Neuronal stem cell (in vitro differentiated cells): ENCODE results near the gene NEK11.
"Not testable (repeated sequence)": the region's sequence is repeated elsewhere in the genome, so short reads cannot be mapped to it uniquely, and the experiment has no call there.

ENCODE experiments used
- DNase-seq: peaks from one replicate; pipeline ENCODE4 v3.0.0-alpha.2; 2013; ENCODE audit warnings: low spot score
- H2AFZ ChIP-seq: one replicate; pipeline ENCODE4 v1.6.1; 2013; ENCODE audit warnings: mild to moderate bottlenecking, low read length, inconsistent platforms
- H2AK5ac ChIP-seq: 2 replicates; pipeline ENCODE4 v1.6.1; 2013; ENCODE audit warnings: low read depth, mild to moderate bottlenecking, inconsistent platforms, low read length, moderate library complexity, mixed read lengths
- H2BK120ac ChIP-seq: 2 replicates; pipeline ENCODE4 v1.6.1; 2013; ENCODE audit warnings: low read depth, mild to moderate bottlenecking, inconsistent platforms, low read length, moderate library complexity, mixed read lengths
- H2BK12ac ChIP-seq: one replicate; pipeline ENCODE4 v1.6.1; 2013; ENCODE audit warnings: low read length, inconsistent platforms
- H2BK15ac ChIP-seq: 2 replicates; pipeline ENCODE4 v1.6.1; 2013; ENCODE audit warnings: mild to moderate bottlenecking, low read length, inconsistent platforms, mixed read lengths
- H2BK5ac ChIP-seq: one replicate; pipeline ENCODE4 v1.6.1; 2013; ENCODE audit warnings: inconsistent platforms, mild to moderate bottlenecking, low read length, moderate library complexity
- H3K14ac ChIP-seq: one replicate; pipeline ENCODE4 v1.6.1; 2013; ENCODE audit warnings: low read length, inconsistent platforms
- H3K18ac ChIP-seq: 2 replicates; pipeline ENCODE4 v1.6.1; 2013; ENCODE audit warnings: low read length, inconsistent platforms
- H3K23ac ChIP-seq: 2 replicates; pipeline ENCODE4 v1.6.1; 2013; ENCODE audit warnings: low read depth, mild to moderate bottlenecking, mixed read lengths, low read length, inconsistent platforms; ENCODE audit not compliant: poor library complexity
- H3K27ac ChIP-seq: replicated peaks from 3 replicates; pipeline ENCODE4 v1.5.1; 2013; ENCODE audit warnings: low read length, inconsistent platforms
- H3K27me3 ChIP-seq, 3 experiments: 2 replicates each; pipeline ENCODE4 v1.6.1; 2013; ENCODE audit warnings: low read length in 3 of 3, mild to moderate bottlenecking in 2 of 3, inconsistent platforms in 1 of 3, low read depth in 1 of 3, mixed read lengths in 1 of 3, moderate library complexity in 1 of 3; ENCODE audit not compliant: control insufficient read depth in 3 of 3, insufficient read depth in 3 of 3
- H3K36me3 ChIP-seq, 2 donors: replicated peaks in 1 of 2; 2 replicates each; pipeline ENCODE4 v1.6.1; 2013; ENCODE audit warnings: low read length in 2 of 2; ENCODE audit not compliant: control insufficient read depth in 2 of 2, insufficient read depth in 2 of 2
- H3K4ac ChIP-seq: 2 replicates; pipeline ENCODE4 v1.6.1; 2013; ENCODE audit warnings: inconsistent platforms, mild to moderate bottlenecking, low read length, moderate library complexity
- H3K4me1 ChIP-seq, 2 donors: 1 replicate in 1 of 2; 2 replicates in 1 of 2; pipeline ENCODE4 v1.6.1; 2013; ENCODE audit warnings: low read length in 2 of 2, low read depth in 1 of 2; ENCODE audit not compliant: control insufficient read depth in 2 of 2, insufficient read depth in 1 of 2
- H3K4me2 ChIP-seq: one replicate; pipeline ENCODE4 v1.6.1; 2013; ENCODE audit warnings: mild to moderate bottlenecking, low read length, inconsistent platforms; ENCODE audit not compliant: insufficient read depth, poor library complexity, severe bottlenecking
- H3K4me3 ChIP-seq, 2 donors: 2 replicates each; pipeline ENCODE4 v1.5.1; 2013; ENCODE audit warnings: low read length in 2 of 2, mild to moderate bottlenecking in 2 of 2, inconsistent platforms in 1 of 2, moderate library complexity in 1 of 2
- H3K79me1 ChIP-seq: one replicate; pipeline ENCODE4 v1.6.1; 2013; ENCODE audit warnings: low read depth, mild to moderate bottlenecking, inconsistent platforms, low read length, moderate library complexity
- H3K9ac ChIP-seq: one replicate; pipeline ENCODE4 v1.6.1; 2013; ENCODE audit warnings: mild to moderate bottlenecking, low read depth, low read length, inconsistent platforms; ENCODE audit not compliant: poor library complexity
- H3K9me3 ChIP-seq, 2 donors: replicated peaks in 1 of 2; 2 replicates each; pipeline versions ENCODE3 to v1.6.1; 2013; ENCODE audit warnings: low read length in 2 of 2, mild to moderate bottlenecking in 2 of 2, inconsistent platforms in 1 of 2, low read depth in 1 of 2, mixed read lengths in 1 of 2, moderate library complexity in 1 of 2; ENCODE audit not compliant: control insufficient read depth in 2 of 2, insufficient read depth in 1 of 2
- H4K8ac ChIP-seq: one replicate; pipeline ENCODE4 v1.6.1; 2013; ENCODE audit warnings: low read depth, mild to moderate bottlenecking, inconsistent platforms, low read length, moderate library complexity
- H4K91ac ChIP-seq: one replicate; pipeline ENCODE4 v1.6.1; 2013; ENCODE audit warnings: low read length, low read depth, mild to moderate bottlenecking, inconsistent platforms; ENCODE audit not compliant: poor library complexity
- WGBS, 2 donors: extraction: QIAGEN DNeasy Blood & Tissue Kit; methylation state at CpG; one replicate each; pipeline ENCODE4 v1.1.7; 2013; ENCODE audit warnings: missing lambda C conversion rate in 2 of 2, mixed read lengths in 1 of 2; ENCODE audit not compliant: insufficient read length in 2 of 2, insufficient replicate concordance in 1 of 2; ENCODE audit errors: extremely low coverage in 2 of 2; 5-methylcytosine and 5-hydroxymethylcytosine counted together

The NEK11 gene

GRCh38 chr3:131357275-131357674, 330.6 kb downstream of the NEK11 start:
- Histone ChIP-seq H2BK120ac (no peak overlapping the region), H3K9me3 (no peaks in the 10 kb centered on the region), H3K36me3 (no peaks in the 10 kb centered on the region), H4K91ac (no peak overlapping the region), H3K4me2 (no peak overlapping the region), H2BK5ac (no peak overlapping the region), H2BK12ac (no peak overlapping the region), H2AK5ac (no peak overlapping the region), H2AFZ (no peak overlapping the region), H3K4me3 (no peak overlapping the region), H3K79me1 (no peaks in the 10 kb centered on the region), H3K27me3 (peaks cover 0 to 5% (median 2%) of the 10 kb centered on the region in 3 experiments), H3K9ac (no peak overlapping the region), H2BK15ac (no peak overlapping the region), H3K14ac (no peak overlapping the region), H3K18ac (no peak overlapping the region), H3K23ac (no peak overlapping the region), H4K8ac (no peak overlapping the region), H3K27ac (no peak overlapping the region), H3K4me1 (peaks cover 0 to 3% of the 10 kb centered on the region in 2 donors), H3K4ac (no peak overlapping the region)
- DNase-seq: no peak
- WGBS, 2 donors: no CpG with 5 or more reads among the region's 1 CpG

- no CpG with 5 or more reads among the region's 4 CpGs for WGBS, 2 donors
- H3K4me1 ChIP-seq: peaks cover 0 to 5% of the 10 kb centered on the region in 2 donors
Observed at GRCh38 chr3:131360191-131360755, 333.6 kb downstream of the NEK11 start.

GRCh38 chr3:131361066-131361463, 334.4 kb downstream of the NEK11 start:
- H3K9me3 ChIP-seq, H3K4me1 ChIP-seq, H4K8ac ChIP-seq, H2AK5ac ChIP-seq, H3K23ac ChIP-seq, H3K27ac ChIP-seq, H3K79me1 ChIP-seq, H3K18ac ChIP-seq, H3K4ac ChIP-seq, H2AFZ ChIP-seq, H3K4me3 ChIP-seq, H2BK5ac ChIP-seq, H3K36me3 ChIP-seq, H2BK12ac ChIP-seq, H2BK15ac ChIP-seq, DNase-seq, H3K4me2 ChIP-seq, H2BK120ac ChIP-seq, H3K27me3 ChIP-seq, H3K9ac ChIP-seq, H3K14ac ChIP-seq, H4K91ac ChIP-seq: not testable (repeated sequence)
- no CpG with 5 or more reads among the region's 7 CpGs for WGBS, 2 donors

More at GRCh38 chr3:131360191-131360755, 333.6 kb downstream of the NEK11 start:
- DNase-seq: no peak
- no peak overlapping the region for H3K4ac ChIP-seq
- H2AK5ac ChIP-seq: no peak overlapping the region
- H3K36me3 ChIP-seq: no peaks in the 10 kb centered on the region
- H4K8ac ChIP-seq: no peak overlapping the region
- no peaks in the 10 kb centered on the region for H3K9me3 ChIP-seq
- H2BK120ac ChIP-seq: no peak overlapping the region
- no peaks in the 10 kb centered on the region for H3K79me1 ChIP-seq
- no peak overlapping the region for H4K91ac ChIP-seq
- no peak overlapping the region for H3K4me3 ChIP-seq
- no peak overlapping the region for H3K18ac ChIP-seq
- no peak overlapping the region for H2BK5ac ChIP-seq
- H3K27ac ChIP-seq: no peak overlapping the region
- H3K4me2 ChIP-seq: no peak overlapping the region
- H2BK12ac ChIP-seq: no peak overlapping the region
- no peak overlapping the region for H2BK15ac ChIP-seq
- H3K9ac ChIP-seq: no peak overlapping the region
- H3K27me3 ChIP-seq: peaks cover 0 to 9% (median 2%) of the 10 kb centered on the region in 3 experiments
- no peak overlapping the region for H2AFZ ChIP-seq
- H3K23ac ChIP-seq: no peak overlapping the region
- H3K14ac ChIP-seq: no peak overlapping the region

- Histone ChIP-seq H3K4me3 (peak overlapping the region in 1 of 2 donors; percentile 85), H3K9me3 (no peaks in the 10 kb centered on the region), H2AFZ (peak overlapping the region; percentile 35), H3K4ac (no peak overlapping the region), H3K79me1 (no peaks in the 10 kb centered on the region), H4K91ac (peak overlapping the region; percentile 38), H2BK12ac (peak overlapping the region; percentile 75), H2BK120ac (peak overlapping the region; percentile 81), H3K27ac (no peak overlapping the region), H3K18ac (peak overlapping the region; percentile 96), H3K23ac (peak overlapping the region; percentile 45), H3K4me2 (peak overlapping the region; percentile 78), H4K8ac (peak overlapping the region; percentile 83), H2BK15ac (peak overlapping the region; percentile 87), H3K14ac (peak overlapping the region; percentile 89), H3K4me1 (peaks cover 0 to 5% of the 10 kb centered on the region in 2 donors), H3K9ac (peak overlapping the region; percentile 94), H2BK5ac (peak overlapping the region; percentile 48), H3K27me3 (peaks cover 0 to 9% (median 2%) of the 10 kb centered on the region in 3 experiments), H2AK5ac (peak overlapping the region; percentile 70), H3K36me3 (no peaks in the 10 kb centered on the region)
- no CpG with 5 or more reads among the region's 64 CpGs for WGBS, 2 donors
- peak; percentile 57 for DNase-seq
Observed at GRCh38 chr3:131361464-131362421, 335.1 kb downstream of the NEK11 start.
